HFFc6 (cell line): Measurements from ENCODE around the gene XPA. TPM values are rescaled to one million over a fixed set of nuclear protein-coding genes. Genes with fewer than 3 reads are reported as not detected.
A peak's percentile ranks its signal among the peaks of the same experiment; 100 is the strongest.

ENCODE experiments used
- DNase-seq: peaks from one replicate; pipeline ENCODE4 v3.0.0-alpha.2; 2018
- H3K27ac Mint-ChIP-seq: 2 replicates; pipeline ENCODE4 v1.8.0; 2020; ENCODE audit warnings: mild to moderate bottlenecking, mixed read lengths
- H3K27me3 Mint-ChIP-seq: 2 replicates; pipeline ENCODE4 v1.8.0; 2021; ENCODE audit warnings: mild to moderate bottlenecking, moderate library complexity, mixed read lengths; ENCODE audit not compliant: insufficient read depth
- H3K36me3 Mint-ChIP-seq: 2 replicates; pipeline ENCODE4 v1.8.0; 2021; ENCODE audit warnings: low read depth, mixed read lengths
- H3K4me1 Mint-ChIP-seq: 2 replicates; pipeline ENCODE4 v1.8.0; 2020; ENCODE audit warnings: low read depth, mixed read lengths
- H3K4me3 Mint-ChIP-seq: 2 replicates; pipeline ENCODE4 v1.8.0; 2020; ENCODE audit warnings: mild to moderate bottlenecking, moderate library complexity, mixed read lengths
- H3K9me3 Mint-ChIP-seq: 2 replicates; pipeline ENCODE4 v1.8.0; 2020; ENCODE audit warnings: mild to moderate bottlenecking, mixed read lengths
- CTCF ChIP-seq: fragments of 200-600 bp; sonication (generic); IDR thresholded peaks from 2 replicates; pipeline ENCODE4 v1.5.0; 2021; ENCODE audit warnings: antibody characterized with exemption, mild to moderate bottlenecking
- total RNA-seq, 6 experiments: library from RNA; stranded (reverse); fragmentation: NEBNext Ultra II Directional; extraction: Animal tissue kit (Norgen Biotek cat#: 25700); gene quantifications; 2 replicates in 1 of 6; 3 replicates in 5 of 6; pipeline ENCODE4 v1.2.3, GENCODE V29; 2021

XPA gene
- total RNA-seq, 6 experiments from 2014 or later, result 6.5 to 10.7 (median 9.6) TPM

GRCh38 chr9:97710356-97711222 is 13.4 kb upstream of the XPA start:
- peak overlapping the region; percentile 42; the same call in 1 of the 2 replicates for H3K27ac Mint-ChIP-seq
- no peak overlapping the region for H3K4me3 Mint-ChIP-seq
- TF ChIP-seq CTCF, result peak; percentile 96
- H3K36me3 Mint-ChIP-seq, result peaks cover 11% of the 10 kb centered on the region
- peaks cover 64% of the 10 kb centered on the region for H3K4me1 Mint-ChIP-seq
- 0 out of 2 replicates have a peak, but pooled peaks cover 9% of the 10 kb centered on the region for H3K9me3 Mint-ChIP-seq
- peaks cover 2% of the 10 kb centered on the region; the same call in 1 of the 2 replicates for H3K27me3 Mint-ChIP-seq
- peak; percentile 75 for DNase-seq

GRCh38 chr9:97706246-97706645 is 9.1 kb upstream of the XPA start:
- Mint-ChIP-seq H3K4me1 (peaks cover 69% of the 10 kb centered on the region), H3K27me3 (peaks cover 5% of the 10 kb centered on the region), H3K9me3 (0 out of 2 replicates have a peak, but pooled peaks cover 9% of the 10 kb centered on the region), H3K36me3 (peaks cover 11% of the 10 kb centered on the region), H3K4me3 (no peak overlapping the region), H3K27ac (no peak overlapping the region; the same call in 1 of the 2 replicates)
- TF ChIP-seq CTCF, result no peak
- DNase-seq, result no peak

GRCh38 chr9:97705354-97705950 is 8.3 kb upstream of the XPA start:
- peaks cover 11% of the 10 kb centered on the region for H3K36me3 Mint-ChIP-seq
- peaks cover 62% of the 10 kb centered on the region for H3K4me1 Mint-ChIP-seq
- no peak overlapping the region for H3K4me3 Mint-ChIP-seq
- H3K9me3 Mint-ChIP-seq, result 0 out of 2 replicates have a peak, but pooled peaks cover 9% of the 10 kb centered on the region
- no peak for DNase-seq
- no peak for TF ChIP-seq CTCF
- H3K27me3 Mint-ChIP-seq, result peaks cover 5% of the 10 kb centered on the region
- no peak overlapping the region; the same call in 1 of the 2 replicates for H3K27ac Mint-ChIP-seq

- DNase-seq, result no peak
- peak overlapping the region; percentile 73; the same call in 1 of the 2 replicates for H3K4me3 Mint-ChIP-seq
- H3K36me3 Mint-ChIP-seq, result peaks cover 11% of the 10 kb centered on the region
- 0 out of 2 replicates have a peak, but pooled peaks cover 9% of the 10 kb centered on the region for H3K9me3 Mint-ChIP-seq
- peaks cover 58% of the 10 kb centered on the region for H3K4me1 Mint-ChIP-seq
- H3K27ac Mint-ChIP-seq, result peak overlapping the region; percentile 93
- peaks cover 5% of the 10 kb centered on the region for H3K27me3 Mint-ChIP-seq
- no peak for TF ChIP-seq CTCF
Measured at GRCh38 chr9:97704851-97705250, 7.7 kb upstream of the XPA start.

GRCh38 chr9:97704345-97704677 is 7.2 kb upstream of the XPA start:
- Mint-ChIP-seq H3K36me3 (peaks cover 15% of the 10 kb centered on the region), H3K27me3 (peaks cover 9% of the 10 kb centered on the region), H3K27ac (peak overlapping the region; percentile 93), H3K4me1 (peaks cover 61% of the 10 kb centered on the region), H3K4me3 (peak overlapping the region; percentile 73; the same call in 1 of the 2 replicates), H3K9me3 (0 out of 2 replicates have a peak, but pooled peaks cover 9% of the 10 kb centered on the region)
- TF ChIP-seq CTCF, result no peak
- DNase-seq, result no peak
